Measurements from ENCODE around the gene RCAN2.
"Not testable (repeated sequence)": the region's sequence is repeated elsewhere in the genome, so short reads cannot be mapped to it uniquely, and the experiment has no call there.

RCAN2 gene

DNA sequence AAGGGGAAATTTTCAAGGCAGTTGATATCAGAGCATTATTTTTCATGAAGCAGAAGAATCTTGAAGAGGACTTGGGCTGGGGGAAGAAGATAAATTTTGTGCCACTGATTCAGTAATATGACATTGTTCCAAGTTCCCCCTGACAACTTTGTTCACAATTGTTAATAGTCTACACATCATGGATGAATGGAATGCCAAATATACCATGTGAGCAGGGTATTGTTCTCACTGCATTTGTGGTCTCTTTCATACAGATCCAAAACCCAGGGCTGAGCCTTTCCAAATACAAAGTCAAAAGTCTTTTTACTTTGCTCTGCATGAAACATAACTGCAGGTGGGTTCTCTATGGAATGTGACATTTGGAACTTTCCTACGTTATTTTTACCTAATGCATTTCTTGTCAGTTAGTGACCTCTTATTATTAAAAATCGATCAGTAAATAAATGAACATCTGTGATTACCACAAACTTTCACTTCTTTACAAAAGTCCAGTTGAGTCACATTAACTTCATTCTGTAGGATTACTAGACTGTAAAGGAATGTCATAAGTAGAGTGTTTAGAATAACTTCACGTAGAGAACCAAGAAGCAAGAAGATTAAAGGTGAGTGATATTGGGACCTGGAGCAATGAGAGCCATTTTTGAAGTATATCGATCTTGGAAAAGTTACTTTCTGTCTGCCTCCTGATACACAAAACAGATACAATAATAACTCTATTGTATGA is 100.9 kb downstream of the RCAN2 start:
- no peaks in the 10 kb centered on the region for H3K4me1 ChIP-seq (ENCODE audit: control insufficient read depth, insufficient read depth, low read length)
- H3K27me3 ChIP-seq (ENCODE audit: control insufficient read depth, insufficient read depth, low read length) = no peaks in the 10 kb centered on the region
- H3K9ac ChIP-seq (ENCODE audit: low read length) = no peak overlapping the region
- no peaks in the 10 kb centered on the region for H3K36me3 ChIP-seq (ENCODE audit: control insufficient read depth, insufficient read depth, low read length)
- no peak overlapping the region for H3K4me3 ChIP-seq (ENCODE audit: low read length)
- no peak overlapping the region for H3K27ac ChIP-seq (ENCODE audit: low read depth, low read length)

DNA sequence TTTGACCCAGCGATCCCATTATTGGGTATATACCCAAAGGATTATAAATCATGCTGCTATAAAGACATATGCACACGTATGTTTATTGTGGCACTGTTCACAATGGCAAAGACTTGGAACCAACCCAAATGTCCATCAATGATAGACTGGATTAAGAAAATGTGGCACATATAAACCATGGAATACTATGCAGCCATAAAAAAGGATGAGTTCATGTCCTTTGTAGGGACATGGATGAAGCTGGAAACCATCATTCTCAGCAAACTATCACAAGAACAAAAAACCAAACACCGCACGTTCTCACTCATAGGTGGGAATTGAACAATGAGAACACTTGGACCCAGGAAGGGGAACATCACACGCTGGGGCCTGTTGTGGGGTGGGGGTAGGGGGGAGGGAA is 103.5 kb downstream of the RCAN2 start:
- H3K9ac ChIP-seq (ENCODE audit: low read length); H3K27me3 ChIP-seq (ENCODE audit: control insufficient read depth, insufficient read depth, low read length); H3K4me3 ChIP-seq (ENCODE audit: low read length); H3K27ac ChIP-seq (ENCODE audit: low read depth, low read length); H3K36me3 ChIP-seq (ENCODE audit: control insufficient read depth, insufficient read depth, low read length); H3K4me1 ChIP-seq (ENCODE audit: control insufficient read depth, insufficient read depth, low read length): not testable (repeated sequence)

DNA sequence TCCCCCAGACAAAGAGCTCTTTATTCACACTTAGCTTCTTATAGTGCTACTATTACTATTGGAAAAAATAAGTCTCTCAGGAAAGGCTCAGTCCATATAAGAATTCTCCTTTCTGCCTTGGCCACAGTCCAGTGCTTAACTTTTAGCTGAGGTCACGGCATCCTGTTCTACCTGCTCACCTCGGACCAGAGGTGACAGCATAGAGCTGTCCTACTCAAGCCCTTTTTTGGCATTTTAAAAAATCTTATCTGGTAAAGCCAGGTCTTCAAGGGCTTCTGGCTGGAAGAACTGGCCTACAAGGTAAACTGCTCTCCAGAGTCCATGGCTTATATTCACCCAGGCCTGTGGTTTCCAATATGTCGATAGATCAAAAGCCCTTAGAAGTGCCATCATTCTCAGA is 109.7 kb downstream of the RCAN2 start:
- Histone ChIP-seq H3K27ac (ENCODE audit: low read depth, low read length) (no peak overlapping the region), H3K27me3 (ENCODE audit: control insufficient read depth, insufficient read depth, low read length) (no peaks in the 10 kb centered on the region), H3K9ac (ENCODE audit: low read length) (no peak overlapping the region), H3K4me1 (ENCODE audit: control insufficient read depth, insufficient read depth, low read length) (no peaks in the 10 kb centered on the region), H3K36me3 (ENCODE audit: control insufficient read depth, insufficient read depth, low read length) (no peaks in the 10 kb centered on the region), H3K4me3 (ENCODE audit: low read length) (no peak overlapping the region)

DNA sequence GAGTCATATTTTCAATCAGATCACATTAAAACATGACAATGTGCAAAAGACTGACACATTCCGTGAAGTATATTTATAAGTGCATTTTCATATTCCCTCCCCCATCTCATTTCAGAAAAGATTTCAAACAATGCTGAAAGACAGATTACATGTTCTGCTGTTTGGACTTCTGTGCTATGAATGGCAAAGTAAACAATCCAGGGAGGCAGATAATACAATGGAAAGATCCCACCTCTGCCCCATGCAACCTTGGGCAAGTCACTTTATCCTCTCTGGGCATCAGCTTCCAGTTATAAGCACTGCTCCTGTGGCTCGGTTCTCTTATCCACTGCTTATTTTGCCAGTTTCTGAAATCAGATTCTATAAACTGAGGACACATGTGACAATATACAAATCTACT is 110.2 kb downstream of the RCAN2 start:
- Histone ChIP-seq H3K36me3 (ENCODE audit: control insufficient read depth, insufficient read depth, low read length) (no peaks in the 10 kb centered on the region), H3K4me3 (ENCODE audit: low read length) (no peak overlapping the region), H3K27me3 (ENCODE audit: control insufficient read depth, insufficient read depth, low read length) (no peaks in the 10 kb centered on the region), H3K27ac (ENCODE audit: low read depth, low read length) (no peak overlapping the region), H3K9ac (ENCODE audit: low read length) (no peak overlapping the region), H3K4me1 (ENCODE audit: control insufficient read depth, insufficient read depth, low read length) (no peaks in the 10 kb centered on the region)

DNA sequence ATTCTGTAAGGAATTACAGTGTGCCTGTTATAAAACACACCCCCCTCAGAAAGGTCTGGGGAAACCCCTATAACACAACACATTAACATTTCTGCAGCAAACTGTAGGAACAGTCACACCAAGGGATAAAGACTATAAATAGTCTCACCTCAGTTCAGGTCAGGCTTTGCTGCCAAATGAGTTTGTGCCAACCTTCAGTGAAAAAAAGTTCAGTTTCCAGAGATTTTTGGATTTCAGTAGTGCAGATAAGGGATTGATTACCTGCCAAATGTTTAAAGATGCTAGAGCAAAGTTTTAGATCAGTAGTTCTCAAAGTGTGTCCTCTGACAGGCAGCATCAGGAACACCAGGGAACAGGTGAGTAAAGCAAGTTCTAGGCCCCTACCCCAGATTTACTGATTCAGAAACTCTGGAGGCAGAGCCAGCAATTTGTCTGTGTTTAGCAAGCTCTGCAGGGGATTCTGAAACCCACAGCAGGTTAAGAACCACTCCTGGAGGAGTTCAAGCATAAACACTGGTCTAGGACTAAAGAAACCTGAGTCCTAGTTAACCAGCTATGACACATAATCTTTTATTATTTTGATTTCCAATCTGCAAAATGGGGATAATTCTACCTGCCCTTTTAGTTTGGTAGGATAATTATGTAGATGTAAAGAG is 111.0 kb downstream of the RCAN2 start:
- Histone ChIP-seq H3K4me1 (ENCODE audit: control insufficient read depth, insufficient read depth, low read length) (no peaks in the 10 kb centered on the region), H3K36me3 (ENCODE audit: control insufficient read depth, insufficient read depth, low read length) (no peaks in the 10 kb centered on the region), H3K4me3 (ENCODE audit: low read length) (no peak overlapping the region), H3K9ac (ENCODE audit: low read length) (no peak overlapping the region), H3K27ac (ENCODE audit: low read depth, low read length) (no peak overlapping the region), H3K27me3 (ENCODE audit: control insufficient read depth, insufficient read depth, low read length) (no peaks in the 10 kb centered on the region)

DNA sequence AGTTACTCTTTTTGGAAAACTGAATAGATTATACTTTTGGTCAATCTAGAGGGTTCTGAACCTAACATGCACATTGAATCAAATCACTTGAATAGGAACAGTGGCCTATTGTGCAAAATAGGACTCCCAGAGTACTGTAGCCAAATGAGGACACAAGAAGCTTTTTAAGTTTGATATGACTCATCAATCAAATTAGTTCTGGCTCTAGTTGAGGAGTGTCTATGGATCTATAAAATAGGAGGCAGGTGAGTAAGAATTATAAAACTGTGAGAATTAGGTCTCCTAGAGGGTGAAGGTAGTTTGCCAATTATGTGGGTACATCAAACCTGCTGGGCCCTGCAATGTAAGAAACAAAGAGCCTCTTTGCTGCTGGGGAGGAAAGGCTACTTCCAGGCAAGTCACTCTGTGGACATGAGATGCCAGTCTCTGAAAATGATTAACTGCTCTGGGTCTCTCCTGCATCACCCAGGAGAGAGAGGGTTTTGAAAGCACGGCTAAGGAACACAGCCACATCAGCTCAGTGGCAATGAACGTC is 112.3 kb downstream of the RCAN2 start:
- Histone ChIP-seq H3K4me3 (ENCODE audit: low read length) (no peak overlapping the region), H3K27ac (ENCODE audit: low read depth, low read length) (no peak overlapping the region), H3K4me1 (ENCODE audit: control insufficient read depth, insufficient read depth, low read length) (no peaks in the 10 kb centered on the region), H3K9ac (ENCODE audit: low read length) (no peak overlapping the region), H3K27me3 (ENCODE audit: control insufficient read depth, insufficient read depth, low read length) (no peaks in the 10 kb centered on the region), H3K36me3 (ENCODE audit: control insufficient read depth, insufficient read depth, low read length) (no peaks in the 10 kb centered on the region)

DNA sequence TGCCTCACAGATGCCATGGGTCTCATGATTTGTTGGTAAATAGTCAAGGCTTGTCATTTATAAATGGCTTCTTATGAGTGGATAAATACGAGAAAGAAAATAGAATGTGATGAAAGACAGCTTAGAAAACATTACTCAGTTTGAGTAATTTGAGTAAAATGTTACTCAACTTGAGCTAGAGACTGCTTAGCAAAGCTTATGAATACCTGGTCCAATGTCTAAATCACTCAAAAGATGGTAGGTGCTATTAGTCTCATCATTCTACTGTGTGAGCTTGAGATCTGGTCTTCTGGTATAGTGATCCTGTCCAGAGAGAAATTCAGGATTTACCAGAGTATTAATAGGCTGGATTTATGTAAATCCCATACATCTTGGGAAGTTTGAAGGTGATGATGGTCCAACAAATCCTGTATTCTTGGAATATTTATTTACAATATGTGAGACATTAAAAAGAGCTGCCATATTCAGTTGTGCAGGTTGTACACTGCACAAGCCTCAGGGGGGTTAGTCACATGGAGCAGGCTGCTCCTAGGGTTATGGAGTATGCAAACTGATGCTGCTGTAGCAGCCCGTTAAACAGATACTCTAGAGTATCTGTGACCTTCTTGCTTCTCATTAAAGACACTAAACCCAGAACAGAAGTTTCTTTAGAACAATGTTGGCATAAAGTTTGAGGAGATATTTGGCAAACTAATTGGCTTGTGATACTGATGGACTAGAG is 112.9 kb downstream of the RCAN2 start:
- no peaks in the 10 kb centered on the region for H3K27me3 ChIP-seq (ENCODE audit: control insufficient read depth, insufficient read depth, low read length)
- no peak overlapping the region for H3K4me3 ChIP-seq (ENCODE audit: low read length)
- H3K9ac ChIP-seq (ENCODE audit: low read length) = no peak overlapping the region
- H3K4me1 ChIP-seq (ENCODE audit: control insufficient read depth, insufficient read depth, low read length) = no peaks in the 10 kb centered on the region
- H3K36me3 ChIP-seq (ENCODE audit: control insufficient read depth, insufficient read depth, low read length) = no peaks in the 10 kb centered on the region
- no peak overlapping the region for H3K27ac ChIP-seq (ENCODE audit: low read depth, low read length)

DNA sequence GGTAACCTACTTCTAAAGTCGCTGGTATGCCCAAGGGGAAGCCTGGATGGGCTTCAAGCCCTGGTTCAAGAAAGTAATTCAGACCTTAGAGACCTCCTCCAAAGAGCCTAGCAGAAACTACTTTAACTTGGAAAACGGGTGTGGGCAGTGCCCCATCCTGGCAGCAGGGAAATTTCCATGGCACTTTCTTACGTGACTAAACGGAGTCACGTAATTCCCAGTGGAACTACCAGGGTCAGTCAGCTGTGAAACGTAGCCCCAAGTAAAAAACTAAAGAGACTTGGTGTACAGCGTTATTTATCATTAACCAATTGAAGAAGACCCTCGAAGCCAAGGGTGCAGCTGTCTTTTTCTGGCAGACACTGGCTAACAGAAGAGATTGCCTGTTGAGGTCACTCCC is 114.0 kb downstream of the RCAN2 start:
- Histone ChIP-seq H3K27ac (ENCODE audit: low read depth, low read length) (no peak overlapping the region), H3K27me3 (ENCODE audit: control insufficient read depth, insufficient read depth, low read length) (no peaks in the 10 kb centered on the region), H3K9ac (ENCODE audit: low read length) (no peak overlapping the region), H3K36me3 (ENCODE audit: control insufficient read depth, insufficient read depth, low read length) (no peaks in the 10 kb centered on the region), H3K4me3 (ENCODE audit: low read length) (no peak overlapping the region), H3K4me1 (ENCODE audit: control insufficient read depth, insufficient read depth, low read length) (no peaks in the 10 kb centered on the region)

DNA sequence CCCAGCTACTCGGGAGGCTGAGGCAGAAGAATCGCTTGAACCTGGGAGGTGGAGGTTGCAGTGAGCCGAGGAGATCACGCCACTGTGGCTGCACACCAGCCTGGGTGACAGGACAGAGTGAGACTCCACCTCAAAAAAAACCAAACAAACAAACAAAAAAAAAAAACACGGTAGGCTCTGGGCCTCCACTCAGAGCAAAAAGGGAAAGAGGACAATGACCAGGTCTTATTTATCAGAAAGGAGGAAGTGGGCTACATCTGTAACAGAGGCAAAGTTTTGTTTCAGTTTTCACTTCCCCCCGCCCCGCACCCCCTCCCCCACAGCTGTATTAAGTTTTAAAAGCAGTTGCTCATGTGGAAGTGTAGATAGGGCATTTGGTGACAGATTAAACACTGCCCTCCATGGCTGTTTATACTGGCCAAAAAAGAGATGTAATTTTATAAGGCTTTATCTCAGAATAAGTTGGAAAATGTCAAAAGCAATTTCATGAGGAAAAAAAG is 114.6 kb downstream of the RCAN2 start:
- no peak overlapping the region for H3K9ac ChIP-seq (ENCODE audit: low read length)
- H3K36me3 ChIP-seq (ENCODE audit: control insufficient read depth, insufficient read depth, low read length) = no peaks in the 10 kb centered on the region
- H3K4me1 ChIP-seq (ENCODE audit: control insufficient read depth, insufficient read depth, low read length) = no peaks in the 10 kb centered on the region
- no peaks in the 10 kb centered on the region for H3K27me3 ChIP-seq (ENCODE audit: control insufficient read depth, insufficient read depth, low read length)
- H3K27ac ChIP-seq (ENCODE audit: low read depth, low read length) = no peak overlapping the region
- H3K4me3 ChIP-seq (ENCODE audit: low read length) = no peak overlapping the region

DNA sequence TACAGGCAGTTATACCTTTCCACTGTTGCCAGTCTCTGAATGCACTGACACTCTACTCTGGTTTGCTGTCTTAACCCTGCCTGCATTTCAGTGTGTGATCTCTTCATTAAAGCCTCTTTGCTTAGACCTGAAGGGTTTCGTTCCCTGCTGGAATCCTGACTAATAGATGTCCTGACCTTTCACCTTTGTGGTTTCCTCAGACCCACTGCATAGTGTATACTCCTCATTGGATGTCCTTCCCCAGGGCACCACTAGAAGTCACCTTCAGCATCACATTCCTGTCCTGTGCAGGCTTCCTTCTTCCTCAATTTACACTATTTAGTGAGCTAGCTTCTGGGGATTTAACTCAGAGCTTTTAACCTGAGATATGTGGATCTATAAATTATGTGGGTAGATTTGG is 120.6 kb downstream of the RCAN2 start:
- Histone ChIP-seq H3K27me3 (ENCODE audit: control insufficient read depth, insufficient read depth, low read length) (no peaks in the 10 kb centered on the region), H3K27ac (ENCODE audit: low read depth, low read length) (no peak overlapping the region), H3K9ac (ENCODE audit: low read length) (no peak overlapping the region), H3K4me1 (ENCODE audit: control insufficient read depth, insufficient read depth, low read length) (peaks cover 3% of the 10 kb centered on the region), H3K4me3 (ENCODE audit: low read length) (no peak overlapping the region), H3K36me3 (ENCODE audit: control insufficient read depth, insufficient read depth, low read length) (no peaks in the 10 kb centered on the region)

DNA sequence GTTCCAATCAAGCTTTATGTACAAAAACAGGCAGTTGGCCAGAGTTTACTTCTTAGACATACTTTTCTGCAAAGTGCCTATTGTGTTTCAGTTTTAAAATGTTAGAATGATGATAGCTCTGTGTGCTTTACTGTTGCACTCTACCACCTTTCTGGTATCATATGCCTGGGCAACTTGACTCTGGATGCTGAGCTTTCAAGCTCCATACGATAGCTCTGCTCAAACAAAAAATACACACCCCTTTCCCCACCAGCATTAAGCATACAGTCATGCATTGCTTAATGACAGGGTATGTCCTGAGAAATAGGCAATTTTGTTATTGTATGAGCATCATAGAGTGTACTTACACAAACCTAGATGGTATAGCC is 123.1 kb downstream of the RCAN2 start:
- no peaks in the 10 kb centered on the region for H3K27me3 ChIP-seq (ENCODE audit: control insufficient read depth, insufficient read depth, low read length)
- H3K9ac ChIP-seq (ENCODE audit: low read length) = no peak overlapping the region
- H3K36me3 ChIP-seq (ENCODE audit: control insufficient read depth, insufficient read depth, low read length) = no peaks in the 10 kb centered on the region
- no peak overlapping the region for H3K27ac ChIP-seq (ENCODE audit: low read depth, low read length)
- H3K4me3 ChIP-seq (ENCODE audit: low read length) = no peak overlapping the region
- peaks cover 3% of the 10 kb centered on the region for H3K4me1 ChIP-seq (ENCODE audit: control insufficient read depth, insufficient read depth, low read length)

DNA sequence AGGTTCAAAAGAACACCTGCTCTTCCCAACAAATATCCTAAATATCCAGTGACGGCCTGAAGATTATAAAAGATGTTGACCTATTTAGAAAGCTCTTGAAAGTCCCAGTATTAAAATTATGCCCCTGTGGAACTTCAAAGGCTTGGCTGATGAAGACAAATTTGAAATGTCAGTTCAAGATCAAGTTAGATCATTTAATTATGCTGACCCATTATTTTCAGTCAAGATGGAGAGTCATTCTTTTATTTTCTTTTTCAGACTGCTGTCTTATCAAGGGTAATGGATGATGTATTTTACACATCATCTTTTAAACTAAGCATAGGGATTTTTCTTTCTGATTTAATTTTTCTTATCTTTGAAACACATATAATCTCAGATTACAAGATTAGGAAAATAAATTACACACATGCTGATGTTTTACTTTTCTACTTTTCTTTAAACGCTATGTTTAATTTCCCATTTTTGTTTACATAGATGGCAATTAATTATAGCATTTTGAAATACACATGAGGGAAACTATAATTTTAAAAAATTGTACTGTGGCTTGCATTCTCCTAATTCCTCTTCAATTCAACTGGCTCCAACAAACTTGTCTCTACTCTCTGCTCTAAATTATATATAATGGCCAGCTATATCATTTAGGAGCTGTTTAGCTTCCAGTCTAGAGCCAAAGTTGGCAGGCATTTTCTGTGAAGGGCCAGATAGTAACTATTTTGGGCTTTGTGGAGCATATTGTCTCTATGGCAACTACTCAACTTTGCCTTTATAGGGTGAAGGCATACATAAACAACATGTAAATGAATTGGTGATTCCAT is 123.7 kb downstream of the RCAN2 start:
- H3K9ac ChIP-seq (ENCODE audit: low read length) = no peak overlapping the region
- no peak overlapping the region for H3K4me3 ChIP-seq (ENCODE audit: low read length)
- no peaks in the 10 kb centered on the region for H3K27me3 ChIP-seq (ENCODE audit: control insufficient read depth, insufficient read depth, low read length)
- H3K4me1 ChIP-seq (ENCODE audit: control insufficient read depth, insufficient read depth, low read length) = peaks cover 3% of the 10 kb centered on the region
- H3K27ac ChIP-seq (ENCODE audit: low read depth, low read length) = no peak overlapping the region
- no peaks in the 10 kb centered on the region for H3K36me3 ChIP-seq (ENCODE audit: control insufficient read depth, insufficient read depth, low read length)
